ENCODE data around the gene ADAMTS5. TPM values are rescaled to one million over a fixed set of nuclear protein-coding genes. Genes with fewer than 3 reads are reported as not detected.

ADAMTS5 gene
- total RNA-seq, 1 donor from 2014 or later, result 0.26 TPM

GRCh38 chr21:26936641-26937040 lies 30.2 kb downstream of the ADAMTS5 start:
- H3K4me3 ChIP-seq (ENCODE audit: low read depth, low read length), result no peak overlapping the region
- FAIRE-seq (no peak), DNase-seq (ENCODE audit: low read depth) (no peak)
- TF ChIP-seq, protein P1, sequence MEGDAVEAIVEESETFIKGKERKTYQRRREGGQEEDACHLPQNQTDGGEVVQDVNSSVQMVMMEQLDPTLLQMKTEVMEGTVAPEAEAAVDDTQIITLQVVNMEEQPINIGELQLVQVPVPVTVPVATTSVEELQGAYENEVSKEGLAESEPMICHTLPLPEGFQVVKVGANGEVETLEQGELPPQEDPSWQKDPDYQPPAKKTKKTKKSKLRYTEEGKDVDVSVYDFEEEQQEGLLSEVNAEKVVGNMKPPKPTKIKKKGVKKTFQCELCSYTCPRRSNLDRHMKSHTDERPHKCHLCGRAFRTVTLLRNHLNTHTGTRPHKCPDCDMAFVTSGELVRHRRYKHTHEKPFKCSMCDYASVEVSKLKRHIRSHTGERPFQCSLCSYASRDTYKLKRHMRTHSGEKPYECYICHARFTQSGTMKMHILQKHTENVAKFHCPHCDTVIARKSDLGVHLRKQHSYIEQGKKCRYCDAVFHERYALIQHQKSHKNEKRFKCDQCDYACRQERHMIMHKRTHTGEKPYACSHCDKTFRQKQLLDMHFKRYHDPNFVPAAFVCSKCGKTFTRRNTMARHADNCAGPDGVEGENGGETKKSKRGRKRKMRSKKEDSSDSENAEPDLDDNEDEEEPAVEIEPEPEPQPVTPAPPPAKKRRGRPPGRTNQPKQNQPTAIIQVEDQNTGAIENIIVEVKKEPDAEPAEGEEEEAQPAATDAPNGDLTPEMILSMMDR (IDR thresholded peaks at IDR 0.05; ENCODE audit: insufficient read depth, low read length, severe bottlenecking), result no peak
- H3K36me3 ChIP-seq (ENCODE audit: control insufficient read depth, insufficient read depth, low read length), result no peaks in the 10 kb centered on the region
- no peaks in the 10 kb centered on the region for H3K27me3 ChIP-seq (ENCODE audit: control insufficient read depth, insufficient read depth, low read length)

GRCh38 chr21:26935977-26936376 lies 30.9 kb downstream of the ADAMTS5 start:
- H3K4me3 ChIP-seq (ENCODE audit: low read depth, low read length), result no peak overlapping the region
- TF ChIP-seq, protein P1 (IDR thresholded peaks at IDR 0.05; ENCODE audit: insufficient read depth, low read length, severe bottlenecking), result no peak
- no peaks in the 10 kb centered on the region for H3K27me3 ChIP-seq (ENCODE audit: control insufficient read depth, insufficient read depth, low read length)
- FAIRE-seq (no peak), DNase-seq (ENCODE audit: low read depth) (no peak)
- no peaks in the 10 kb centered on the region for H3K36me3 ChIP-seq (ENCODE audit: control insufficient read depth, insufficient read depth, low read length)

- FAIRE-seq (no peak), DNase-seq (ENCODE audit: low read depth) (no peak)
- no peak overlapping the region for H3K4me3 ChIP-seq (ENCODE audit: low read depth, low read length)
- TF ChIP-seq, protein P1 (IDR thresholded peaks at IDR 0.05; ENCODE audit: insufficient read depth, low read length, severe bottlenecking), result no peak
- no peaks in the 10 kb centered on the region for H3K27me3 ChIP-seq (ENCODE audit: control insufficient read depth, insufficient read depth, low read length)
- no peaks in the 10 kb centered on the region for H3K36me3 ChIP-seq (ENCODE audit: control insufficient read depth, insufficient read depth, low read length)
Observed at GRCh38 chr21:26934383-26934782, 32.5 kb downstream of the ADAMTS5 start.

GRCh38 chr21:26933448-26933847 lies 33.4 kb downstream of the ADAMTS5 start:
- Histone ChIP-seq H3K4me3 (ENCODE audit: low read depth, low read length) (no peak overlapping the region), H3K36me3 (ENCODE audit: control insufficient read depth, insufficient read depth, low read length) (no peaks in the 10 kb centered on the region), H3K27me3 (ENCODE audit: control insufficient read depth, insufficient read depth, low read length) (no peaks in the 10 kb centered on the region)
- TF ChIP-seq, protein P1 (IDR thresholded peaks at IDR 0.05; ENCODE audit: insufficient read depth, low read length, severe bottlenecking), result no peak
- FAIRE-seq, result no peak
- DNase-seq (ENCODE audit: low read depth), result no peak

DNA sequence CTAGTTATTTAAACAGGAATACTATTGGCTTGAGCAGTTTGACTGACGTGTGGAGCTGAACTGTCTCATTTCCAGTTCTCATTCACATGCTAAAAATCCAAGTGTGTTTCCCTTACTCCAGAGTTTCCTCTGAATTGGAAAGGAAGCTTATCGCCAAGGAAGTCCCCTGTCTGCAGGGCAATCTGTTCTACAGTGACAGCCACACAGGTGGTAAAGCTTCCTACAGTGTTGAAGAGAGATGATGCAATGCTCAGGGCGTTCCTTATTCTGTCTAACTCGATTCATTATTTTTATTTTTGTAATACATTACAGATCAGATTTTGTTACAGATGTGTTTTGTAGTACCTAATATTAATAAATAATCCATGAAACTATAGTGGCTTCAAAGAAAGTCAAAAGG lies 41.3 kb downstream of the ADAMTS5 start:
- H3K36me3 ChIP-seq (ENCODE audit: control insufficient read depth, insufficient read depth, low read length), result no peaks in the 10 kb centered on the region
- TF ChIP-seq, protein P1 (IDR thresholded peaks at IDR 0.05; ENCODE audit: insufficient read depth, low read length, severe bottlenecking), result no peak
- H3K27me3 ChIP-seq (ENCODE audit: control insufficient read depth, insufficient read depth, low read length), result no peaks in the 10 kb centered on the region
- DNase-seq (ENCODE audit: low read depth) (no peak), FAIRE-seq (no peak)
- no peak overlapping the region for H3K4me3 ChIP-seq (ENCODE audit: low read depth, low read length)

DNA sequence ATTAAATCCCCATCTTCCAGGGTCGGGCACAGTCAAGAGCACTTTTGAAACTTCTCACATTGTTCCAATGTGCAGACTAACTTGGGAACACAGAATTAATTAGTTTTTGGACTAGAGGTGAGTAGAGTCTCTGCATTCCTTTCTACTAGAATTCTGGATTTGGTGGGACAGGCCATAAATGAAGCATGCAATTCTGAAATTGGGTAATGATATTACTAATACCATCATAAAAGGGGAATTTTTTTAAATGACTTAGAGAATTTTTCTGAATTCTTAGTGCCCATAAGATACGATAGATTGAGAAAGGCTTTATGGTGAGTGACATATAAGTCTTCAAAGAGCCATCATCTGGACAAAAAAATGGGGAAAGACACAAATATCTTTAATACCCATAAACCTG lies 41.8 kb downstream of the ADAMTS5 start:
- TF ChIP-seq, protein P1 (IDR thresholded peaks at IDR 0.05; ENCODE audit: insufficient read depth, low read length, severe bottlenecking), result no peak
- Histone ChIP-seq H3K36me3 (ENCODE audit: control insufficient read depth, insufficient read depth, low read length) (no peaks in the 10 kb centered on the region), H3K4me3 (ENCODE audit: low read depth, low read length) (no peak overlapping the region), H3K27me3 (ENCODE audit: control insufficient read depth, insufficient read depth, low read length) (no peaks in the 10 kb centered on the region)
- FAIRE-seq (no peak), DNase-seq (ENCODE audit: low read depth) (no peak)
